Spleen (tissue), 7 donors: ENCODE measurements around the gene PPM1H.

ENCODE experiments used
- CTCF ChIP-seq, 11 experiments: fragments of 200-600 bp in 7 of 11; fragments of 450-650 bp in 4 of 11; sonication (generic) in 4 of 11; IDR thresholded peaks in 8 of 11; conservative IDR thresholded peaks in 3 of 11; 1 replicate in 7 of 11; 2 replicates in 4 of 11; pipeline versions ENCODE4 v1.4.0 to v1.8.0; 2016 to 2021; ENCODE audit warnings: antibody characterized with exemption in 11 of 11, inconsistent platforms in 4 of 11, mild to moderate bottlenecking in 1 of 11
- POLR2A ChIP-seq, 3 donors: fragments of 450-650 bp; IDR thresholded peaks; one replicate each; pipeline ENCODE4 v1.5.1; 2017; ENCODE audit warnings: antibody characterized with exemption in 3 of 3, mild to moderate bottlenecking in 1 of 3
- donor health status: DM: no; HTN: no; CAD: no; lungs with moderate emphysema.
- donor health status: DM: no; HTN: no; CAD: no.
- donor health status: DM: no; HTN: no; CAD: no.

GRCh38 chr12:62749586-62749985, 185.4 kb downstream of the PPM1H start:
- TF ChIP-seq CTCF (IDR thresholded peaks at IDR 0.05 in 8 of 11, conservative IDR thresholded peaks at IDR 0.05 in 3 of 11) = no peak
- TF ChIP-seq POLR2A (IDR thresholded peaks at IDR 0.05) = no peak
